Transverse colon (tissue), 4 donors: ENCODE results near the gene RAB11FIP3.

Experiments used
- CTCF ChIP-seq, 5 experiments: fragments of 200-600 bp in 3 of 5; fragments of 450-650 bp in 2 of 5; sonication (generic) in 3 of 5; IDR thresholded peaks; 1 replicate in 2 of 5; 2 replicates in 3 of 5; pipeline ENCODE4 v1.5.1; 2016 to 2017; ENCODE audit warnings: antibody characterized with exemption in 5 of 5, inconsistent platforms in 3 of 5, mild to moderate bottlenecking in 2 of 5, moderate library complexity in 1 of 5
- EP300 ChIP-seq: sonication (generic); formaldehyde crosslinking; IDR thresholded peaks from one replicate; pipeline ENCODE4 v1.6.1; 2017; ENCODE audit warnings: antibody characterized with exemption, low read depth
- POLR2A ChIP-seq: fragments of 450-650 bp; IDR thresholded peaks from one replicate; pipeline ENCODE4 v1.6.1; 2016; ENCODE audit warnings: antibody characterized with exemption, mild to moderate bottlenecking, moderate library complexity
- POLR2AphosphoS5 ChIP-seq, 3 donors: sonication (generic); formaldehyde crosslinking; IDR thresholded peaks; one replicate each; pipeline ENCODE4 v1.6.1; 2016; ENCODE audit warnings: antibody characterized with exemption in 3 of 3

GRCh38 chr16:489606-490005, 64.2 kb downstream of the RAB11FIP3 start:
- TF ChIP-seq CTCF (IDR thresholded peaks at IDR 0.05): no peak
- no peak for TF ChIP-seq POLR2AphosphoS5 (IDR thresholded peaks at IDR 0.05)
- no peak for TF ChIP-seq EP300
- TF ChIP-seq POLR2A: no peak
